Measurements from ENCODE around the gene NUAK2.

NUAK2 gene

GRCh38 chr1:205318231-205318991 lies 3.1 kb downstream of the NUAK2 start:
- H3K4me3 ChIP-seq (ENCODE audit: low read depth, low read length), result peak overlapping the region; percentile 99
- no peak for TF ChIP-seq CTCF (IDR thresholded peaks at IDR 0.05; ENCODE audit: low read depth, low read length)

- no peak for TF ChIP-seq CTCF (IDR thresholded peaks at IDR 0.05; ENCODE audit: low read depth, low read length)
- peak overlapping the region; percentile 99 for H3K4me3 ChIP-seq (ENCODE audit: low read depth, low read length)
These were observed 4.1 kb downstream of the NUAK2 start for GRCh38 chr1:205317311-205317917.

- TF ChIP-seq CTCF (IDR thresholded peaks at IDR 0.05; ENCODE audit: low read depth, low read length), result no peak
- H3K4me3 ChIP-seq (ENCODE audit: low read depth, low read length), result no peak overlapping the region
These were observed 5.4 kb downstream of the NUAK2 start for GRCh38 chr1:205316161-205316566.

- no peak overlapping the region for H3K4me3 ChIP-seq (ENCODE audit: low read depth, low read length)
- no peak for TF ChIP-seq CTCF (IDR thresholded peaks at IDR 0.05; ENCODE audit: low read depth, low read length)
These were observed 6.4 kb downstream of the NUAK2 start for GRCh38 chr1:205315008-205315618.

GRCh38 chr1:205313563-205314308 lies 7.8 kb downstream of the NUAK2 start:
- peak overlapping the region; percentile 43 for H3K4me3 ChIP-seq (ENCODE audit: low read depth, low read length)
- no peak for TF ChIP-seq CTCF (IDR thresholded peaks at IDR 0.05; ENCODE audit: low read depth, low read length)

- H3K4me3 ChIP-seq (ENCODE audit: low read depth, low read length), result peak overlapping the region; percentile 43
- no peak for TF ChIP-seq CTCF (IDR thresholded peaks at IDR 0.05; ENCODE audit: low read depth, low read length)
These were observed 8.5 kb downstream of the NUAK2 start for GRCh38 chr1:205312866-205313562.
